Stimulated activated CD4-positive, alpha-beta T cell treated with anti-CD3 and anti-CD28 coated beads, Interleukin-4, amount 100 ng/mL, for 4 hours (primary cell): ENCODE data around the gene ZBTB32.
"Not testable (repeated sequence)": the region's sequence is repeated elsewhere in the genome, so short reads cannot be mapped to it uniquely, and the experiment has no call there.

Experiments used
- DNase-seq, 2 experiments: peaks; one replicate each; pipeline ENCODE4 v3.0.0-alpha.2; 2020

ZBTB32 gene

GRCh38 chr19:35721374-35721773 is 17.0 kb downstream of the ZBTB32 start:
- DNase-seq, result no peak

- no peak for DNase-seq
Measured at GRCh38 chr19:35722461-35722860, 18.1 kb downstream of the ZBTB32 start.

GRCh38 chr19:35722897-35723296 is 18.5 kb downstream of the ZBTB32 start:
- no peak for DNase-seq

- DNase-seq, result no peak
Measured at GRCh38 chr19:35723671-35724070, 19.3 kb downstream of the ZBTB32 start.

- DNase-seq, result not testable (repeated sequence)
Measured at GRCh38 chr19:35724132-35724531, 19.8 kb downstream of the ZBTB32 start.

- no peak for DNase-seq
Measured at GRCh38 chr19:35724560-35724959, 20.2 kb downstream of the ZBTB32 start.

GRCh38 chr19:35725216-35725861 is 21.0 kb downstream of the ZBTB32 start:
- no peak for DNase-seq

GRCh38 chr19:35727053-35727955 is 22.9 kb downstream of the ZBTB32 start:
- no peak for DNase-seq

GRCh38 chr19:35727956-35728706 is 23.8 kb downstream of the ZBTB32 start:
- DNase-seq, result no peak

GRCh38 chr19:35729021-35729420 is 24.7 kb downstream of the ZBTB32 start:
- DNase-seq, result no peak

- no peak for DNase-seq
Measured at GRCh38 chr19:35729763-35730162, 25.4 kb downstream of the ZBTB32 start.

- DNase-seq, result no peak
Measured at GRCh38 chr19:35730326-35730725, 26.0 kb downstream of the ZBTB32 start.

GRCh38 chr19:35731353-35731752 is 27.0 kb downstream of the ZBTB32 start:
- no peak for DNase-seq

- no peak for DNase-seq
Measured at GRCh38 chr19:35731779-35732405, 27.5 kb downstream of the ZBTB32 start.

- DNase-seq, result no peak
Measured at GRCh38 chr19:35732540-35733179, 28.3 kb downstream of the ZBTB32 start.

GRCh38 chr19:35733180-35734125 is 29.1 kb downstream of the ZBTB32 start:
- DNase-seq, result no peak

- no peak for DNase-seq
Measured at GRCh38 chr19:35734273-35734672, 29.9 kb downstream of the ZBTB32 start.

- DNase-seq, result no peak
Measured at GRCh38 chr19:35734889-35735288, 30.5 kb downstream of the ZBTB32 start.

GRCh38 chr19:35736913-35737886 is 32.8 kb downstream of the ZBTB32 start:
- DNase-seq, result no peak
